Stimulated activated CD8-positive, alpha-beta memory T cell treated with anti-CD3 and anti-CD28 coated beads, Interleukin-4, amount 100 ng/mL, for 48 hours (primary cell): ENCODE data around the gene RIPOR2.
"Not testable (repeated sequence)": the region's sequence is repeated elsewhere in the genome, so short reads cannot be mapped to it uniquely, and the experiment has no call there.

ENCODE experiments used
- DNase-seq: peaks from one replicate; pipeline ENCODE4 v3.0.0-alpha.2; 2020

RIPOR2 gene

GRCh38 chr6:24757611-24758010 lies 178.1 kb downstream of the RIPOR2 start:
- no peak for DNase-seq

- no peak for DNase-seq
Observed at GRCh38 chr6:24755279-24755678, 180.5 kb downstream of the RIPOR2 start.

GRCh38 chr6:24754378-24754777 lies 181.4 kb downstream of the RIPOR2 start:
- DNase-seq = not testable (repeated sequence)
